Measurements from ENCODE around the gene SUCLG2.

SUCLG2 gene

GRCh38 chr3:67325231-67325630 is 329.2 kb downstream of the SUCLG2 start:
- DNase-seq (ENCODE audit: low read depth, low spot score) = no peak

All from ELF-1 (cell line).